Myocyte (in vitro differentiated cells): ENCODE results near the gene IGF2. TPM values are rescaled to one million over a fixed set of nuclear protein-coding genes. Genes with fewer than 3 reads are reported as not detected.
"Not testable (repeated sequence)": the region's sequence is repeated elsewhere in the genome, so short reads cannot be mapped to it uniquely, and the experiment has no call there.

ENCODE experiments used
- DNase-seq: peaks from one replicate; pipeline ENCODE4 v3.0.0-alpha.2; 2012; ENCODE audit warnings: low read depth
- total RNA-seq: library from RNA; depleted of rRNA; stranded (reverse); fragments of >200 nt; gene quantifications from 2 replicates; pipeline ENCODE4 v1.2.3, GENCODE V29; 2014

The IGF2 gene
- total RNA-seq, 1 donor from 2014 or later, result 330 TPM

DNA sequence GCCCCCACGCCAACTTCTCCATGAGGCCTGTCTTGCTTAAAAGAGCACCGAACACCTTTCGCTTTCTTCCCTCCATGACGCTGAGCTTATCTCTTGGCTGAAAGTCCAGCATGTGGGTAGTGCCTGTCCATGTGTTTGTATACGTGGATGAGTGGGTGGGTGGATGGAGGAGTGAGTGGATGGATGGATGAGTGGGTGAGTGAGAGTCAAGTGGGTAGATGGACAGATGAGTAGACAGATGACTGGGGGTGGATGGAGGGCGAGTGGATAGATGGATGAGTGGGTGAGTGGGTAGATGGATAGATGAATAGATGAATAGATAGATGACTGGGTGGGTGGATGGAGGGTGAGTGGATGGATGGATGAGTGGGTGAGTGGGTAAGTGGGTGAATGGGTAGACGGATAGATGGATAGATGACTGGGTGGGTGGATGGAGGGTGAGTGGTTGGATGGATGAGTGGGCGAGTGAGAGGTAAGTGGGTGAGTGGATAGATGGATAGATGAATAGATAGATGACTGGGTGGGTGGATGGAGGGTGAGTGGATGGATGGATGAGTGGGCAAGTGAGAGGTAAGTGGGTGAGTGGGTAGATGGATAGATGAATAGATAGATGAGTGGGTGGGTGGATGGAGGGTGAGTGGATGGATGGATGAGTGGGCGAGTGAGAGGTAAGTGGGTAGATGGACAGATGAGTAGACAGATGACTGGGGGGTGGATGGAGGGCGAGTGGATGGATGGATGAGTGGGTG lies 14.3 kb downstream of the IGF2 start:
- DNase-seq, result not testable (repeated sequence)

GRCh38 chr11:2123628-2123960 lies 15.6 kb downstream of the IGF2 start:
- no peak for DNase-seq

GRCh38 chr11:2122907-2123627 lies 16.1 kb downstream of the IGF2 start:
- no peak for DNase-seq

DNA sequence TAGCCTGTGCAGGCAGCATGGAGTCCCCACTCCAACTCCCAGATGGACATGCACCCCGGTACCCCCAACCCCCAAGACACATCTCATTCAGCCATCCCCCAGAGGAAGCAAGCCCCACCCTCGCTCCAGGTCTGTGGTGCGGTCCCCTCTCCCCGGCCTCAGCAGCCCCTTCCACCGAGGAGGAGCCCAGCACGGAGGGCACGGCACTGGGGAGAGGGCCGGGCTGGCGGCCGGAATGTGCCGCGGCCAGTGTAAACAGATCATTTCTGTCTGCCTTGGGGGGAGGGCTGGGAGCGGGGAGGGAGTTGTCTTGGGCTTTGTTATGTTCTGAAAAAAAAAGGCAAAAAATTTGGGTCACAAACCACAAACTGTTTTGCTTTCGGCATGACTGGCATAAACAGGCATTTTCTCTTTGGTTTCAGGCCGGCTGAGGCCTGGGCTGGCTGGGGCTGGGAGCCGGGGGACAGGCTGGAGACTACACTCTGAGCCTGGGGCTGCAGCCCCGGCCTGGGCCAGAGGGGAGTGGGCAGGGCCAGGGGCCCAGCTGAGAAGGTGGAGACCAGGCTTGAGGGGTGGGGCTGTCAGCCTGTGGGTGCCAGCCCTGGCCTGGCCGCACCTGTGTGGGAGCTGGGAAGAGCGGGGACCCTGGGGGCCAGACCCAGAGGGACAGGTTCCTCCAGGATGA lies 16.8 kb downstream of the IGF2 start:
- DNase-seq, result peak; percentile 64

GRCh38 chr11:2121227-2122130 lies 17.7 kb downstream of the IGF2 start:
- no peak for DNase-seq

- DNase-seq, result no peak
Observed at GRCh38 chr11:2120359-2121100, 18.7 kb downstream of the IGF2 start.

DNA sequence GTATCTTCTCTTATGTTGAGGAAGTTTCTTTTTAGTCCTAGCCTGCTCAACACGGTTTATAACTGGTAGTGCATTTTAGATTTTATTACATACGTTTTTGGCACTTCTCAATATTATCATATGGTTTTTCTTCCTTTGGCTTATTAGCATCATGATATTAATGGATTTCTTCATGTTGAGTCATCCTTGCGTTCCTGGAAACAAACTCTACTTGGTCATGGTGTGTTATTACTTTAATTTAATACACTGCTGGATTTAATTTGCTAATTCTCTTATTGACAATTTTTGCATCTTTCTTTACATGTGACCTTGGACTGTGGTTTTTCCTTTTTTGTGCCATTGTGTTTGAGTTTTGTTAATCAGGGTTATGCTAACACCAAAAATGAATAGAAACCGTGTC lies 20.5 kb downstream of the IGF2 start:
- DNase-seq, result no peak

DNA sequence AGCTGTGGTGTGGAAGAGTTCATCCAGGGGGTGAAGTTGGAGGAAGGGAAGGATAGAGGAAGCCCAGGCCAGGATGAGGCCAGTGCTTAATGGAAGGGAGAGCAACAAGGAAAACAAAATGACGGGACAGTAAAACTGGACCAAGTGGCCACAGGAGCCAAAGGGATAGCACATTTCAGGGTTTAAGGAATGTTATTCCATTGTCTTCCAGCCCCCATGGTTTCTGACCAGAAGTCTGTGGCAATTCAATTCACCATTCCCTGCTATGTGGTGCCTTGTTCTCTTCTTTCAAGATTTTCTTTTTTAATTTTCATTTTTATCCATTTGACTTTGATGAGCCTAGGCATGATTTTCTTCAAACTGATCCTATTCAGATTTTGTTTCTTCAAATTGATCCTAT lies 22.5 kb downstream of the IGF2 start:
- no peak for DNase-seq

DNA sequence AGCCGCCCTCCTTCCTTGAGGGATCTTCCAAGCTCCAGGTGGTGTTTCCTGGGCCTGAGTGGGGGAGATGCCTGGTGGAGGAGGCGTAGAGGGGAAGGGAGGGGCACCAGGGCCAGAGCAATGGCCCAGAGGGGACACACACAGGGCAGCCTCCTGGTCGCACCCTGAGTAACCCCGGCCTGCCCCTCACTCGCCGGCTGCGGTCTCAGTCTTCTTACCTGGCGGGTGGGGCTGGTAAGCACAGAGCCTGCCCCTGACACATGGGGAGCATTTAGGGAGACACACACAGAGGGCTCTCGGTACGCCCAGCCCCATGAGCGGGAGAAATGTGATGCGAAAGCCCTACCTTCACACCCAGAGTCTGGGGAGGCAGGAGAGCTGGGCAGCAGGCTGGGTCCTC lies 23.9 kb downstream of the IGF2 start:
- DNase-seq, result no peak

DNA sequence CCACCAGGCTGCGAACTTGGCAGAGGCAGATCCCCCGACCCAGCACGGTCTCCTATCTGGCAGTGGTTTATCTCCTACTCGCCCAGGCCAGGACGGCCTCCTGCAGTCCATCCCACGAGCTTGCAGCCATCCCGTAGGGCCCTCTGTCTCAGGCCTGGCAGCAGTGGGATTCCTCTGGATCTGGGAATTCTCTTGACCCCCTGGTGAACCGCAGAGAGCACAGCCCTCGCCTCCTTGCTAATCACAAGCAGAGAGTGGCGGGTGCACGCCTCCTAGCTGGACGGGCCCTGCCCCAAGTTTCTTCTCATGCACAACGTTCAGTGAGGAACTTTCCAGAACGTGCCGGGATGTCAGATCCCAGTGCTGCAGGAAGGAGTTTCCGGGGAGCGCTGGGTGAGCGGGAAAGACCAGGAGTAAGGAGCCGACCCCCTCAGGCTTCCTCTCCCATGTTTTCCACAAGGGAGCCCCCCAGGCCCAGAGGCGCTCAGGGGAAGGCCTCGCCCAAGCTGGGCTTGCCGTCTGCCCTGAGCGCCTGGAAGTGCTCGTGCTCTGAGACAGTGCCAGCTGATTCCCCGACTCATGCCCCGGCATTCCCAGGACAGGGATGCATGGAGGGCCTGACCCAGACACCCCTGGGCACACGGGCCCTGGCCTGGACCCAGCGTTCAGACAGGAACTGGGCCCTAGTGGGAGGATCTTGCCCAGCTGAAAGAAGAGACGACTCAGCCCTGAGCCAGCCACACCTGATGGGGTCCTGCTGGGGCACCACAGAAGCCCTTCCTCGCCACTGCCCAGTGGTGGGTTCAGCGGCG lies 24.6 kb downstream of the IGF2 start:
- no peak for DNase-seq

DNA sequence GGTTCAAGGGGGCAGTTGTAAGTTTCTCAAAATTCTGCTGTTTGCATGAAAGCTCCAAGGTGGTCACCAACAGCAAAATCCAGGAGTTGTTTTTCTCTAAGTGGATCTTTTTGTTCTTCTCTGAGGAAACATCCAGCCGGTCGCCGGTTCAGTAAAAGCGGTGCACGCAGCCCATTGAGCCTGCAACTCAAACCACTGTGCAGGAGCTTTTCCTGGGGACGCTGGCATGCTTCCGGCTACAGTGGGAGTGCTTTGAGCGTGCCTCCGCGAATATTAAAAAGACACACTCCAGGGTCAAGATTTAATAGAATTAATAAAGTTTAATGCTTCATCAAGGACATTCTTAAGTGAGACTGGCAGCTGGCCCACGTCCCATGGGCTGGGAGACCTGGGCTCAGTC lies 25.4 kb downstream of the IGF2 start:
- no peak for DNase-seq

- DNase-seq, result no peak
Observed at GRCh38 chr11:2110521-2110920, 28.7 kb downstream of the IGF2 start.

GRCh38 chr11:2109541-2110019 lies 29.6 kb downstream of the IGF2 start:
- DNase-seq, result no peak

DNA sequence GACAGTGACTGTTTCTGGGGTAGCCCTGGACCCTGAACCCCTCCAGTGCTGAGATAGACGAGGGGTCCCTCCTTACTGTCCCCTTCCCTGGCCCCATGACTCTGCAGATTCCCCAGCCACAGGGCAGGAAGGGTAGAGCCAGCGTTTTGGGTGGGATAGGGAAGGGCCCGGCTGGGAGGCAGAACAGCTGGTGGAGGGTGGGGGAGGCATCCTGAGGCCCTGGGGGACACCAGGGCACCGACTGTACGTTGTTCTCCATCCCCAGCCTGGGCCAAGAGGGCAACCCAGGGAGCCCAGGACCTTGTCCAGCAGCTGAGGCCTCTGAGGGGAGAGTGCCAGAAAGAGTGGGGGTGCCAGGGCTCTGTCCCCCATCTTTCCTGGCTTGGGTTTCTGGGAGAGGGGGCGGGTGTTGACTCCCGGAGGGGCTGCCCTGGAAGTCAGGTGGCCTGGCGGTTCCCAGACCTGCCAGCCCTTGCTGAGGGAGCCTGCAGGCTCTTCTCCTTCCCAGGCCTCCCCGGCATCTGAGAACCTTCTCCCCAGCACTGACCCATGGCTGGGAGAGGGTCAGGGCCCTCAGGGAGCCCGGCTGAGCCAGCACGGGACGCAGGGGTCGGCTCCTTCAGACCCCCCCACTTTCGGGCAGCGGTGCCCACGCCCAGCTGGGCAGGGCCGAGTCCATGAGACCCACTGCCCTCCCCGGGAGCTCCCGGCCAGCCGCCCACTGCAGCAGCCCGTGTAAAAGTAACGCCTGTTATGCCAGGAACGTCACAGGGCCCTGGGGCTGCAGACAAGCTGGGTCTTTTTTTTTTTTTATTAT lies 30.3 kb downstream of the IGF2 start:
- no peak for DNase-seq

DNA sequence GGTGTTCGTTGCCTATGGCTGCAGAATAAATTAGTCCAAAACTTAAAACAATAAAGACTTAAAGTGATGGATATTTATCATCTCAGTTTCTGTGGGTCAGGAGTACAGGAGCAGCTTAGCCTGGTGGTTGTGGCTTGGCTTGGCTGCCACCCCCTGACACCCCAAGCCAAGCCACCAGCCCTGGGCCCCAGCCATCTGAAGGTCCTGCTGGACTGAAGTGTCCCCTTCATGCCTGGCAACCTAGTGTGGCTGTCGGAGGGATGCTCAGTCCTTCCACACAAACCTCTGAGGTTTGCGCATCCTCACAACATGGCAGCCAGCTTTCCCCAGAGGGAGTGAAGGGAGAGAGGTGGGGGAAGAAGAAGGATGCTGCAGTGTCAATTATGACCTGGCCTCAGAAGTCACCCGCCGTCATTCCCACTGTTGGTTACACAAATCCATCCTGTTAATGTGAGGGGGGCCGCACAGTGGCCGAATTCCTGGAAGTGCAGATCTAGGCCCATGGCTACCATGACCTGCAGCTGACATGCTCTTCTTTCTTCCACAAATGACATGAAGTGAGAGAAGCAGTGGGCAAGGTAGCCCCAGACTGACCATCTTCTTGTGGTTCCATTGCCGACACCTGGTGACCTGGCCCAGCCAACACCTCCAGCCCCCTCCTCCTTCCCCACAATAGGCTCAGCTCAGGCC lies 31.1 kb downstream of the IGF2 start:
- no peak for DNase-seq

GRCh38 chr11:2107521-2107920 lies 31.7 kb downstream of the IGF2 start:
- DNase-seq, result peak; percentile 68

GRCh38 chr11:2106583-2107209 lies 32.5 kb downstream of the IGF2 start:
- no peak for DNase-seq

DNA sequence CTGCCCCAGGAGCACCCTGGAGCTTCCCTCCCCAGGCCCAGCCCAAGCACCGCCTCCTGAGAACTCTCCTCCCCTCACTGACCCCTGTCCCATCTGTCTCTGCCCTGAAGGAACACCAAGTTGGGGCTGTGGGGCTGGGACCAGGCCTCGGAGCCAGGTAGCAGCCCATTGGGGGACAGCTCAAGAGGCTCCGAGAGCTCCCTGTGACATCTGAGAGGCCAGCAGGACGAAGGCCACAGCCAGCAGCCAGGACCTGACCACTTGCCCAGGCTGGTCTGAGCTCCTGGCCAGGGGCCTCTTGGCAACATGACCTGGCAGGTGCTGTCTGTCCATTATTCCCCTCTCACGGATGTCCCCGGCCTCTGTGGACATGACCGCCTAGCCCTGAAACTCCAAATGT lies 33.7 kb downstream of the IGF2 start:
- DNase-seq, result no peak
